Measurements from ENCODE around the gene THSD4. TPM values are rescaled to one million over a fixed set of nuclear protein-coding genes. Genes with fewer than 3 reads are reported as not detected.

Gene THSD4
- total and polyA plus RNA-seq, 8 donors, result 15.7 to 43.3 (median 19.1) TPM

DNA sequence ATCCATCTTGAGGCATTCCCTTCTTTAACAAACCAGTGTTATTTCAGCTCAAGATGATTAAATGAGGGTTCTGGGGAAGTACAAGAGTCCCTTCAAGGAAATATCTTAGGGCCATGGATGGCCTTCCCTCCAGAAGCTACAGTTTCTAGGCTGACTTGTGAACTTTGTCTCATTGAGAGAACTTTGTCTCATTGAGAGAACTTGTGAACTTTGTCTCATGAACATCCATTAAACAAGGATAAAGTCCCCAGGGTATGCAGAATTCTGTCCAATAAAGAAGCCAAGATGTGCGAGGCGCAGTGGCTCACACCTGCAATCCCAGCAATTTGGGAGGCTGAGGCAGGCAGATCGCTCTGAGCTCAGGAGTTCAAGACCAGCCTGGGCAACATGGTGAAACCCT, 341.5 kb downstream of the THSD4 start:
- intact Hi-C loops (cut with DNase I), result loop anchor here in 1 of 2 donors (10.0 kb wide), 2 partner anchors 198 to 278 kb away; no protein-coding TSS in a partner anchor
- Histone ChIP-seq H3K27me3 (no peaks in the 10 kb centered on the region), H3K27ac (no peak overlapping the region), H3K4me3 (no peak overlapping the region), H3K36me3 (no peaks in the 10 kb centered on the region), H3K4me1 (no peaks in the 10 kb centered on the region), H3K9me3 (no peaks in the 10 kb centered on the region)
- DNase-seq (no peak), ATAC-seq (no peak)
- TF ChIP-seq, protein P1, sequence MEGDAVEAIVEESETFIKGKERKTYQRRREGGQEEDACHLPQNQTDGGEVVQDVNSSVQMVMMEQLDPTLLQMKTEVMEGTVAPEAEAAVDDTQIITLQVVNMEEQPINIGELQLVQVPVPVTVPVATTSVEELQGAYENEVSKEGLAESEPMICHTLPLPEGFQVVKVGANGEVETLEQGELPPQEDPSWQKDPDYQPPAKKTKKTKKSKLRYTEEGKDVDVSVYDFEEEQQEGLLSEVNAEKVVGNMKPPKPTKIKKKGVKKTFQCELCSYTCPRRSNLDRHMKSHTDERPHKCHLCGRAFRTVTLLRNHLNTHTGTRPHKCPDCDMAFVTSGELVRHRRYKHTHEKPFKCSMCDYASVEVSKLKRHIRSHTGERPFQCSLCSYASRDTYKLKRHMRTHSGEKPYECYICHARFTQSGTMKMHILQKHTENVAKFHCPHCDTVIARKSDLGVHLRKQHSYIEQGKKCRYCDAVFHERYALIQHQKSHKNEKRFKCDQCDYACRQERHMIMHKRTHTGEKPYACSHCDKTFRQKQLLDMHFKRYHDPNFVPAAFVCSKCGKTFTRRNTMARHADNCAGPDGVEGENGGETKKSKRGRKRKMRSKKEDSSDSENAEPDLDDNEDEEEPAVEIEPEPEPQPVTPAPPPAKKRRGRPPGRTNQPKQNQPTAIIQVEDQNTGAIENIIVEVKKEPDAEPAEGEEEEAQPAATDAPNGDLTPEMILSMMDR (IDR thresholded peaks at IDR 0.05), result no peak

GRCh38 chr15:71458089-71458660, 342.9 kb downstream of the THSD4 start:
- Histone ChIP-seq H3K27me3 (no peaks in the 10 kb centered on the region), H3K9me3 (no peaks in the 10 kb centered on the region), H3K27ac (no peak overlapping the region), H3K4me3 (no peak overlapping the region), H3K36me3 (no peaks in the 10 kb centered on the region), H3K4me1 (no peaks in the 10 kb centered on the region)
- no peak for DNase-seq
- TF ChIP-seq, protein P1 (IDR thresholded peaks at IDR 0.05), result no peak
- intact Hi-C loops (cut with DNase I), result loop anchor here in 1 of 2 donors (10.0 kb wide), 2 partner anchors 197 to 277 kb away; no protein-coding TSS in a partner anchor
- ATAC-seq, result no peak

- Histone ChIP-seq H3K9me3 (no peaks in the 10 kb centered on the region), H3K27ac (no peak overlapping the region), H3K4me3 (no peak overlapping the region), H3K36me3 (no peaks in the 10 kb centered on the region), H3K4me1 (no peaks in the 10 kb centered on the region), H3K27me3 (no peaks in the 10 kb centered on the region)
- intact Hi-C loops (cut with DNase I), result no loop called here
- TF ChIP-seq, protein P1 (IDR thresholded peaks at IDR 0.05), result no peak
- DNase-seq, result no peak
- ATAC-seq, result no peak
These were observed 346.5 kb downstream of the THSD4 start for GRCh38 chr15:71461748-71462147.

DNA sequence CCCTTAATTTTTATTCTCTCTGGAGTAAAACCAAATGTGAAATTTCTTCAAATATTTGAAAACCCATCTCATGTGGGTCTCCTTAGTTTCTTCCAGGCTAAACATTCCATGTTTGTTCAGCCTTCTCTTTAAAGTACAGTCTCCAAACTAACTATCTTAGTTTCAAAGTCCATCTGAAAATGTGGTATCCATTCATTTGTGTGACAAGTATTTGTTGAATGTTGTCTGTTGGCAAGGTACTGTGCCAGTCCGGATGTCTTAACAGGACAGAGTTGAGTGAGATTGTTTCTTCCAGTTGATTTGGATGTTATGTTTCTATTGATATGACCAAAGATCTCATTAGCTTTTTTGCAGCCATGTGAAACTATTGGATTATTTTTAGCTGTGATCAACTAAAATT, 347.4 kb downstream of the THSD4 start:
- H3K9me3 ChIP-seq, result no peaks in the 10 kb centered on the region
- H3K4me1 ChIP-seq, result no peaks in the 10 kb centered on the region
- H3K4me3 ChIP-seq, result no peak overlapping the region
- intact Hi-C loops (cut with DNase I), result no loop called here
- no peaks in the 10 kb centered on the region for H3K36me3 ChIP-seq
- no peak overlapping the region for H3K27ac ChIP-seq
- DNase-seq, result no peak
- H3K27me3 ChIP-seq, result no peaks in the 10 kb centered on the region
- ATAC-seq, result no peak
- TF ChIP-seq, protein P1 (IDR thresholded peaks at IDR 0.05), result no peak

- TF ChIP-seq, protein P1 (IDR thresholded peaks at IDR 0.05), result no peak
- Histone ChIP-seq H3K4me3 (no peak overlapping the region), H3K4me1 (no peaks in the 10 kb centered on the region), H3K27me3 (no peaks in the 10 kb centered on the region), H3K36me3 (no peaks in the 10 kb centered on the region), H3K9me3 (no peaks in the 10 kb centered on the region), H3K27ac (no peak overlapping the region)
- ATAC-seq, result no peak
- DNase-seq, result no peak
- intact Hi-C loops (cut with DNase I), result no loop called here
These were observed 347.9 kb downstream of the THSD4 start for GRCh38 chr15:71463156-71463665.
